Esophagus squamous epithelium (tissue), 5 donors: ENCODE results near the gene SPEM3. TPM values are rescaled to one million over a fixed set of nuclear protein-coding genes. Genes with fewer than 3 reads are reported as not detected.

Experiments used
- DNase-seq: peaks from one replicate; lab custom pipeline; 2025; lab: John Stamatoyannopoulos, UW
- H3K27ac ChIP-seq, 4 donors: fragments of 200-600 bp; sonication (generic); one replicate each; pipeline ENCODE4 v1.5.1; 2016 to 2019; ENCODE audit warnings: mild to moderate bottlenecking in 1 of 4
- H3K27me3 ChIP-seq, 4 donors: fragments of 200-600 bp; sonication (generic); 1 replicate in 3 of 4; 2 replicates in 1 of 4; pipeline versions ENCODE4 v1.5.1 to v1.6.0; 2017 to 2021; ENCODE audit warnings: antibody characterized with exemption in 1 of 4
- H3K36me3 ChIP-seq, 3 donors: fragments of 200-600 bp; sonication (generic); one replicate each; pipeline ENCODE4 v1.5.1; 2016 to 2019
- H3K4me1 ChIP-seq, 3 donors: fragments of 200-600 bp; sonication (generic); one replicate each; pipeline ENCODE4 v1.5.1; 2017 to 2019
- H3K4me3 ChIP-seq, 4 donors: fragments of 200-600 bp; sonication (generic); 1 replicate in 3 of 4; 2 replicates in 1 of 4; pipeline ENCODE4 v1.5.1; 2016 to 2019; ENCODE audit warnings: mild to moderate bottlenecking in 2 of 4, moderate library complexity in 1 of 4
- H3K9me3 ChIP-seq, 3 donors: fragments of 200-600 bp; sonication (generic); one replicate each; pipeline ENCODE4 v1.5.1; 2016 to 2019
- CTCF ChIP-seq, 6 experiments: fragments of 450-650 bp in 4 of 6; fragments of 200-600 bp in 2 of 6; sonication (generic) in 2 of 6; IDR thresholded peaks; one replicate each; pipeline ENCODE4 v1.5.1; 2016 to 2019; ENCODE audit warnings: antibody characterized with exemption in 6 of 6, mild to moderate bottlenecking in 4 of 6, moderate library complexity in 4 of 6
- POLR2A ChIP-seq, 4 donors: fragments of 450-650 bp; IDR thresholded peaks; one replicate each; pipeline ENCODE4 v1.6.1; 2017; ENCODE audit warnings: antibody characterized with exemption in 4 of 4, mild to moderate bottlenecking in 4 of 4, moderate library complexity in 3 of 4
- WGBS, 2 donors: methylation state at CpG; one replicate each; pipeline ENCODE4 v1.1.5; 2018; 5-methylcytosine and 5-hydroxymethylcytosine counted together
- intact Hi-C: fragments of 100-400 bp; cut with DNase I; formaldehyde crosslinking; loops from one replicate; pipeline ENCODE4 v1.15.0; 2022
- total RNA-seq, 4 donors: library from RNA; depleted of rRNA; stranded (reverse); fragments of >200 nt; gene quantifications; one replicate each; pipeline ENCODE4 v1.1.0, GENCODE V29; 2016
- donor health status: DM: yes; HTN: yes; CAD: no.

SPEM3 gene
- total RNA-seq, 4 donors from 2014 or later: not detected

GRCh38 chr17:7406235-7406825, 22.3 kb upstream of the SPEM3 start:
- H3K36me3 ChIP-seq: peaks cover 0 to 22% (median 0%) of the 10 kb centered on the region in 3 donors
- intact Hi-C loops: no loop called here
- peak overlapping the region in 2 of 4 donors; percentile 90 to 93 for H3K27ac ChIP-seq
- peaks cover 13 to 42% (median 26%) of the 10 kb centered on the region in 3 donors for H3K4me1 ChIP-seq
- WGBS, 2 donors: 60 to 64% methylated on average over 3 to 5 of the region's 12 CpGs
- no peaks in the 10 kb centered on the region for H3K9me3 ChIP-seq
- no peak for DNase-seq
- peak overlapping the region in 2 of 4 donors; percentile 80 to 92 for H3K4me3 ChIP-seq
- TF ChIP-seq CTCF (IDR thresholded peaks at IDR 0.05): no peak
- no peak for TF ChIP-seq POLR2A (IDR thresholded peaks at IDR 0.05)
- peaks cover 0 to 10% (median 0%) of the 10 kb centered on the region in 4 donors for H3K27me3 ChIP-seq

GRCh38 chr17:7407082-7407481, 21.6 kb upstream of the SPEM3 start:
- H3K4me3 ChIP-seq: no peak overlapping the region
- TF ChIP-seq CTCF (IDR thresholded peaks at IDR 0.05): no peak
- no peak for TF ChIP-seq POLR2A (IDR thresholded peaks at IDR 0.05)
- no peak overlapping the region for H3K27ac ChIP-seq
- H3K4me1 ChIP-seq: peaks cover 13 to 37% (median 26%) of the 10 kb centered on the region in 3 donors
- peaks cover 0 to 22% (median 0%) of the 10 kb centered on the region in 3 donors for H3K36me3 ChIP-seq
- no peaks in the 10 kb centered on the region for H3K9me3 ChIP-seq
- DNase-seq: no peak
- intact Hi-C loops: no loop called here
- 82 to 87% methylated on average over 12 of the region's 13 CpGs for WGBS, 2 donors
- peaks cover 0 to 10% (median 0%) of the 10 kb centered on the region in 4 donors for H3K27me3 ChIP-seq

GRCh38 chr17:7407485-7408251, 21.0 kb upstream of the SPEM3 start, which contains the start of gene NLGN2:
Gene NLGN2, plus strand, starts transcription at chr17:7407845. Its CDS starts 411 bp downstream, at chr17:7408256.
- Histone ChIP-seq H3K27ac (no peak within 1 kb of the TSS), H3K36me3 (peaks cover 0 to 22% (median 0%) of the 10 kb centered on the region in 3 donors), H3K27me3 (peaks cover 0 to 10% (median 0%) of the 10 kb centered on the region in 4 donors), H3K9me3 (no peaks in the 10 kb centered on the region), H3K4me1 (peaks cover 10 to 31% (median 21%) of the 10 kb centered on the region in 3 donors), H3K4me3 (no peak within 1 kb of the TSS)
- WGBS, 2 donors: 71% methylated on average over 8 of the region's 12 CpGs
- intact Hi-C loops: no loop called here
- TF ChIP-seq POLR2A (IDR thresholded peaks at IDR 0.05) (no peak), CTCF (IDR thresholded peaks at IDR 0.05) (no peak)
- no peak for DNase-seq

- whole genome bisulfite sequencing, 2 donors: 87% methylated on average over 3 of the region's 58 CpGs; no CpG with 5 or more reads in 1 of the 2 donors
- peaks cover 0 to 22% (median 0%) of the 10 kb centered on the region in 3 donors for H3K36me3 ChIP-seq
- TF ChIP-seq POLR2A (IDR thresholded peaks at IDR 0.05) (no peak), CTCF (IDR thresholded peaks at IDR 0.05) (no peak)
- peaks cover 4 to 25% (median 15%) of the 10 kb centered on the region in 3 donors for H3K4me1 ChIP-seq
- intact Hi-C loops: no loop called here
- H3K9me3 ChIP-seq: no peaks in the 10 kb centered on the region
- no peak for DNase-seq
- H3K27ac ChIP-seq: no peak overlapping the region
- peaks cover 0 to 10% (median 0%) of the 10 kb centered on the region in 4 donors for H3K27me3 ChIP-seq
- no peak overlapping the region for H3K4me3 ChIP-seq
Measured at GRCh38 chr17:7408252-7408727, 20.4 kb upstream of the SPEM3 start.
